HUES6 (cell line): ENCODE results near the gene LRRC41.
"Not testable (repeated sequence)": the region's sequence is repeated elsewhere in the genome, so short reads cannot be mapped to it uniquely, and the experiment has no call there.

Experiments used
- H3K27ac ChIP-seq: 2 replicates; pipeline ENCODE4 v1.7.0; 2013; ENCODE audit warnings: low read depth, mild to moderate bottlenecking, low read length, inconsistent platforms
- H3K27me3 ChIP-seq: 2 replicates; pipeline ENCODE4 v1.6.1; 2013; ENCODE audit warnings: low read length; ENCODE audit not compliant: control insufficient read depth, insufficient read depth
- H3K36me3 ChIP-seq: 2 replicates; pipeline ENCODE4 v1.6.1; 2013; ENCODE audit warnings: low read length; ENCODE audit not compliant: control insufficient read depth, insufficient read depth
- H3K4me1 ChIP-seq: 2 replicates; pipeline ENCODE4 v1.6.1; 2013; ENCODE audit warnings: low read length; ENCODE audit not compliant: control insufficient read depth, insufficient read depth
- H3K4me3 ChIP-seq: 2 replicates; pipeline ENCODE4 v1.5.1; 2013; ENCODE audit warnings: low read depth, low read length
- H3K9ac ChIP-seq: one replicate; pipeline ENCODE4 v1.6.1; 2013; ENCODE audit warnings: mild to moderate bottlenecking, low read length
- H3K9me3 ChIP-seq: 2 replicates; pipeline ENCODE4 v1.6.1; 2013; ENCODE audit warnings: low read depth, low read length; ENCODE audit not compliant: control insufficient read depth, insufficient read depth

The LRRC41 gene

DNA sequence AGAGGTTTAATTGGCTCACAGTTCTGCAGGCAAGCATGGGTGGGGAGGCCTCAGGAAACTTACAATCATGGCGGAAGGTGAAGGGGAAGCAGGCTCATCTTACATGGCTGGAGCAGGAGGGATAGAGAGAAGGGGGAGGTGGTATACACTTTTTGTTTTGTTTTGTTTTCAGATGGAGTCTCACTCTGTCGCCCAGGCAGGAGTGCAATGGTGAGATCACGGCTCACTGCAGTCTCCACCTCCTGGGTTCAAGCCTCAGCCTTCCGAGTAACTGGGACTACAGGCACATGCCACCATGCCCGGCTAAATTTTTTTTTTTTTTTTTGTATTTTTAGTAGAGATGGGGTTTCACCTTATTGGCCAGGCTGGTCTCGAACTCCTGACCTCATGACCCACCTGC, 18.8 kb upstream of the LRRC41 start:
- H3K27ac ChIP-seq, H3K36me3 ChIP-seq, H3K9me3 ChIP-seq, H3K4me3 ChIP-seq, H3K27me3 ChIP-seq, H3K9ac ChIP-seq, H3K4me1 ChIP-seq: not testable (repeated sequence)

DNA sequence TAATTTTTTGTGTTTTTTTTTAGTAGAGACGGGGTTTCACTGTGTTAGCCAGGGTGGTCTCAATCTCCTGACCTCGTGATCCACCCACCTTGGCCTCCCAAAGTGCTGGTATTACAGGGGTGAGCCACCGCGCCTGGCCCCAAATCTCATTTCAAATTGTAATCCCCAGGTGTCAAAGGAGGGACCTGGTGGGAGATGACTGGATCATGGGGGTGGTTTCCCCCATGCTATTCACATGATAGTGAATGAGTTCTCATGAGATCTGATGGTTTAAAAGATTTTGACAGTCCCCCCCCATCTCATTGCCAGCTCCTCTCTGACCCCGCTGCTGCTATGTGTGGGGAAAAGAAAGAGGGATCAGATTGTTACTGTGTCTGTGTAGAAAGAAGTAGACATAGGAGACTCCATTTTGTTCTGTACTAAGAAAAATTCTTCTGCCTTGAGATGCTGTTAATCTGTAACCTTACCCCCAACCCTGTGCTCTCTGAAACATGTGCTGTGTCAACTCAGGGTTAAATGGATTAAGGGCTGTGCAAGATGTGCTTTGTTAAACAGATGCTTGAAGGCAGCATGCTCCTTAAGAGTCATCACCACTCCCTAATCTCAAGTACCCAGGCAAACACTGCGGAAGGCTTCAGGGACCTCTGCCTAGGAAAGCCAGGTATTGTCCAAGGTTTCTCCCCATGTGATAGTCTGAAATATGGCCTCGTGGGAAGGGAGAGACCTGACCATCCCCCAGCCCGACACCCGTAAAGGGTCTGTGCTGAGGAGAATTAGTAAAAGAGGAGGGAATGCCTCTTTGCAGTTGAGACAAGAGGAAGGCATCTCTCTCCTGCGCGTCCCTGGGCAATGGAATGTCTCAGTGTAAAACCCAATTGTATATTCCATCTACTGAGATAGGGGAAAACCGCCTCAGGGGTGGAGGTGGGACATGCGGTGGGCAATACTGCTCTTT, 16.8 kb upstream of the LRRC41 start:
- H3K4me3 ChIP-seq, H3K27me3 ChIP-seq, H3K9me3 ChIP-seq, H3K27ac ChIP-seq, H3K4me1 ChIP-seq: not testable (repeated sequence)
- peaks cover 23% of the 10 kb centered on the region for H3K36me3 ChIP-seq
- H3K9ac ChIP-seq: peak overlapping the region; percentile 60

DNA sequence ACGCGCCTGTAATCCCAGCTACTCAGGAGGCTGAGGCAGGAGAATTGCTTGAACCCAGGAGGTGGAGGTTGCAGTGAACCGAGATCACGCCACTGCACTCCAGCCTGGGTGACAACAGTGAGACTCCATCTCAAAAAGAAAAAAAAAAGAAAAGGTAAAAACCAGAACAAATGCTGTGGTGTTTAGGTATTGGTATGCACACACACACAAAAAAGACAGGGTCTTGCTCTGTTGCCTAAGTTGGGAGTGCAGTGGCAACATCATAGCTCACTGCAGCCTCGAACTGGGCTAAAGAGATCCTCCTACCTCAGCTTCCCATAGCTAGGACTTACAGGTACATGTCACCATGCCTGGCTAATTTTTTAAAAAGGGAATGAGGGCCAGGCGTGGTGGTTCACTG, 15.9 kb upstream of the LRRC41 start:
- Histone ChIP-seq H3K36me3 (peaks cover 30% of the 10 kb centered on the region), H3K27ac (peak overlapping the region; percentile 46; the same call in 1 of the 2 replicates)
- not testable (repeated sequence) for H3K27me3 ChIP-seq, H3K4me1 ChIP-seq, H3K9ac ChIP-seq, H3K9me3 ChIP-seq, H3K4me3 ChIP-seq

DNA sequence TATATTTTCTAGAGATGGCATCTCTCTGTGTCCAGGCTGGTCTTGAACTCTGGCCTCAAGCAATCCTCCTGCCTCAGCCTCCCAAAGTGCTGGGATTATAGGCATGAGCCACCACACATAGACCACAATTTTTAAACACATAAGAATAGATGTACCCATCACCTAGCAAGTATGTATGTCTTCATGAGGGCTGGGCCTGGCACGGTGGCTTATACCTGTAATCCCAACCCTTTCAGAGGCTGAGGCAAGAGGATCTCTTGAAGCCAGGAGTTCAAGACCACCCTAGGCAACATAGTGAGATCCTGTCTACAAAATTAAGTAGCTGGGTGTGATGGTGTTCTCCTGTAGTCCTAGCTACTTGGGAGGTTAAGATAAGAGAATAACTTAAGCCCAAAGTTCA, 13.9 kb upstream of the LRRC41 start:
- Histone ChIP-seq H3K4me3 (no peak overlapping the region), H3K36me3 (peaks cover 48% of the 10 kb centered on the region)

DNA sequence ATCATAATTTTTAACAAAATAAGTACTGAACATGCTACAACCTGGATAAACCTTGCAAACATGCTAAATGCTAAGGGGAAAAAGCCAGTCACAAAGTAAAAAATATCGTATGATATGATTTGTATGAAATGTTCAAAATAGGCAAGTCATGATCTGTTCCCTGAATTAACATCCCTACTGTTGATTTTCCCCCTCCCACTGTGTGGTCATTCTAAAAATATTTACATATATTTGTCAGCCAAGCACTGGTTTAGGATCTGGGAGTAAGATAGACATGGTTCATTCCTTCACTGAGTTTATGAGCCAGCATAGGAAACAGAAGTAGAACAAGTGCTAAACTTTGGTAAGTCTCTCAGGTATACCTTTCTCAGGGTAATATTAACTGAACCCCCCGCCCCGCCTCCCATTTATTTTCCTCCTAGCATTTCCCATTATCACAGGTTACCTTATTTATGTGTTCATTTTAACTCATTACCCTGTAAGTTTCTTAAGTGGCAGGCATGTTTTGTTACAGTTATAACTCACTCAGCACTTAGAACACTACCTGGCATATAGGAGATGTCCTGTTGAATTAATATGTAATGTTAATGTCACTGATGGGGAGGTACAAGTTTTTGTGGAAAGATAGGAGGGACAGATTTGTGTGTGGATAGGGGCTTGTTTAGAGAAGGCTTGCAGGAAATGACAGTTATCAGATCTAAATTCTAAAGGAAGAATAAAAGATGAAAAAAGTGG, 12.4 kb upstream of the LRRC41 start:
- no peaks in the 10 kb centered on the region for H3K27me3 ChIP-seq
- peaks cover 61% of the 10 kb centered on the region for H3K36me3 ChIP-seq
- no peak overlapping the region for H3K4me3 ChIP-seq
- no peak overlapping the region for H3K9ac ChIP-seq
- H3K9me3 ChIP-seq: no peaks in the 10 kb centered on the region
- H3K27ac ChIP-seq: no peak overlapping the region
- H3K4me1 ChIP-seq: no peaks in the 10 kb centered on the region

More for the DNA sequence above, 13.9 kb upstream of the LRRC41 start:
- no peak overlapping the region for H3K27ac ChIP-seq
- H3K9ac ChIP-seq: no peak overlapping the region
- H3K4me1 ChIP-seq: peaks cover 5% of the 10 kb centered on the region; the same call in 1 of the 2 replicates
- no peaks in the 10 kb centered on the region for H3K9me3 ChIP-seq
- H3K27me3 ChIP-seq: no peaks in the 10 kb centered on the region

DNA sequence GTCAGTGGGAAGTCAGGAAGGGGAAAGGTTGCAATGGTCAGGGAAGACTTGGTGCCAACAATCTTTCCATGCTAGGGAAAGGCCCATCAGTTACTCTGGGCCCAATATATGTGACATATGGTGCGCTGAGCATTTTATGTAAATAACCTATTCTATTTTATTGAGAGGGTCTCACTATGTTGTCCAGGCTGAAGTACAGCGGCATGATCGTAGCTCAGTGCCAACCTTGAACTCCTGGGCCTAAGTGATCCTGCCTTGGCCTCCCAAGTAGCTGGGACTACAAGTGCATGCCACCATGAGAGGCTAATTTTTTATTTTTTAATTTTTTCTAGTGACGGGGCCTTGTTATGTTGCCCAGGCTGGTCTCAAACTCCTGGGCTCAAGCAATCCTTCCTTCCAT, 6.9 kb upstream of the LRRC41 start:
- H3K4me3 ChIP-seq: no peak overlapping the region
- peaks cover 78% of the 10 kb centered on the region for H3K36me3 ChIP-seq
- H3K27me3 ChIP-seq: no peaks in the 10 kb centered on the region
- H3K4me1 ChIP-seq: peaks cover 26% of the 10 kb centered on the region
- H3K27ac ChIP-seq: no peak overlapping the region
- no peaks in the 10 kb centered on the region for H3K9me3 ChIP-seq
- H3K9ac ChIP-seq: no peak overlapping the region

DNA sequence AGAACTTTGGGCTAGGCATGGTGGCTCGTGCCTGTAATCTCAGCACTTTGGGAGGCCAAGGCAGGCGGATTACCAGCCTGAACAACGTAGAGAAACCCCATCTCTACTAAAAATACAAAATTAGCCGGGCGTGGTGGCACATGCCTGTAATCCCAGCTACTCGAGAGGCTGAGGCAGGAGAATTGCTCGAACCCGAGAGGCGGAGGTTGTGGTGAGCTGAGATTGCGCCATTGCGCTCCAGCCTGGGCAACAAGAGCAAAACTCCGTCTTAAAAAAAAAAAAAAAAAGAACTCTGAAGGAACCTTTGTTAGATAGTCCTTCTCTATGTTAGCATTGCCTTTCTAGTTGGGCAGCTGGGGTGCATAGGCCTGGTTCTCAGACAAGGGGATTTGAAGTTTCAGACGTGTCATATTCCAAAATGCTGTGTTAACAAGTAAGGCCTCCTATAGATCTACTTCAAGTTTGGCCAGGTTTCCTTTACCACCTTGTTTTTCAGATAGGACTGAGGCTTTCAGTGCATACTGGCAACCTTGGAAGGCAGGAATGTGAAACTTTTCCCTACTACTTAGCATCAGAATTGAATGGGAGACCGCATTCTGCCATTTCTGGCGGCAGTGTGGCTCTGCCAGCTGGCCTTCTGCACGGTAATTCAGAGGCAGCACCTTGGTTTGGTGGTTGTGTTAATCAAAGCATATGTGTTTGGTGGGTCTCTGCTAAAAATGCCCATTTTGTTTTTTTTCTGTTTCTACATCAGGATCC, 6.2 kb upstream of the LRRC41 start:
- H3K9me3 ChIP-seq: no peaks in the 10 kb centered on the region
- peaks cover 73% of the 10 kb centered on the region for H3K36me3 ChIP-seq
- no peaks in the 10 kb centered on the region for H3K27me3 ChIP-seq
- H3K4me3 ChIP-seq: no peak overlapping the region
- peaks cover 26% of the 10 kb centered on the region for H3K4me1 ChIP-seq
- no peak overlapping the region for H3K9ac ChIP-seq
- peak overlapping the region; percentile 60 for H3K27ac ChIP-seq

DNA sequence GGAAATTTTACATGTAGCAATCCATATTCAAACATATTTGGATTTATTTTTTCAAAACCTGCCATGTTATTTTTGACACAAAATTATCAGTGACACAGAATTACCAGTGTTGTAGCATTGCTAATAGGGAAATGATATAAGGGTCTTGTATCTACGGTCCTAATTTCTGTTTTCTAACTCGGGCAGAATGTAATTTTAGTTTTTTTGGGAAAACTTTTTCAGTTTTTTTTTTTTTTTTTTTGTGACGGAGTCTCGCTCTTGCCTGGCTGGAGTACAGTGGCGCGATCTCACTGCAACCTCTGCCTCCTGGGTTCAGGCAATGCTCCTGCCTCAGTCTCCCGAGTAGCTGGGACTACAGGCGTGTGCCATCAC, 2.7 kb upstream of the LRRC41 start:
- H3K9me3 ChIP-seq: no peaks in the 10 kb centered on the region
- peak overlapping the region; percentile 42; the same call in 1 of the 2 replicates for H3K27ac ChIP-seq
- peaks cover 30% of the 10 kb centered on the region for H3K4me1 ChIP-seq
- peak overlapping the region; percentile 19 for H3K9ac ChIP-seq
- peaks cover 42% of the 10 kb centered on the region for H3K36me3 ChIP-seq
- no peaks in the 10 kb centered on the region for H3K27me3 ChIP-seq
- H3K4me3 ChIP-seq: peak overlapping the region; percentile 45

DNA sequence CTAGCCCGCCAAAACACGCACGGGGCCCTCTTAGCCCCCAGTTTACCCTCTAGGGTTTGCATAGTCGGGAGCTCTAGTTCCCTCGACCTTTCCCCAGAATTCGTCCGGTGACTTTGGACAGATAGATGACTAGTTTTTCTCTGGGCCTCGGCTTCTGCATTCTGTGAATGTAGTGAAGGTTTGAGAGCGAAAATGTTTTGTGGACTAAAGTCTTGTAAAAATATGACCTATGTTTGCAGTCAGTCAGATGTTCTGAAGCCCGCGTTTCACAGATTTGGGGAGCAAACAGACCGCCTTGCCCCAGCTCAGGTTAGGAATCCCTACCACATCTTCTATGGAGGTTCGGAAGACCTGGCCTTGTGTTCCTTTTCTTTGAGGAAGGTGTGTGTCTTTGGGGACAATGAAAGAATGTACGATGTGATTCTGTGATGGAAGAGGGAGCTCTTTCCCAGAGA, 483 bp upstream of the LRRC41 start:
- Histone ChIP-seq H3K9me3 (no peaks in the 10 kb centered on the region), H3K4me1 (peaks cover 40% of the 10 kb centered on the region), H3K4me3 (peak overlapping the region; percentile 85), H3K36me3 (peaks cover 21% of the 10 kb centered on the region), H3K27ac (peak overlapping the region; percentile 99), H3K27me3 (no peaks in the 10 kb centered on the region), H3K9ac (peak overlapping the region; percentile 93)

DNA sequence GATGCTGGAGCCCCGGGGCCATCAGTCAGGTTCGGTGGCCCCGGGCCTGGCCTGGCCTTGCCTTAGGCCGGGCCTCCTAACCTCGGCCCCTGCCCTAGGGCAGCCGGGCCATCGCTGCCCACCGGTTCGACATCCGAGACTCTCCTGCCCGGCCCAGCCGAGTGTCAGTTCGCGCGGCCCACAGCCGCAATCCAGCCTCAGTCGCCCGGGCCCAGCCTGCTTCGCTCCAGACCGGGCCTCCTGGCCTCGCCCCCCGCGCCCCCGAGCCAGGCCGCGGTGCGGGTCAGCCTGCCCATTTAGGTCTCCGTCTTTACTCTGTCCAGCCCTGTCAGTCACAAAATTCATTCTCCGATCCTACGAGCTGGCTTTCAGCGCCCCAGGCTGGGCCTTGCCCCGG, 777 bp downstream of the LRRC41 start:
- H3K4me3 ChIP-seq: peak overlapping the region; percentile 85
- peaks cover 13% of the 10 kb centered on the region for H3K36me3 ChIP-seq
- no peaks in the 10 kb centered on the region for H3K27me3 ChIP-seq
- H3K9me3 ChIP-seq: no peaks in the 10 kb centered on the region
- H3K27ac ChIP-seq: peak overlapping the region; percentile 99
- H3K9ac ChIP-seq: peak overlapping the region; percentile 93
- H3K4me1 ChIP-seq: peaks cover 38% of the 10 kb centered on the region
